PFSK-1 (cell line): ENCODE data around the gene RPS10.

ENCODE experiments used
- FOXP2 ChIP-seq: optimal IDR thresholded peaks from 2 replicates; pipeline ENCODE3; 2011; ENCODE audit warnings: borderline replicate concordance, control low read depth, inconsistent platforms; ENCODE audit not compliant: insufficient read depth; ENCODE audit errors: extremely low read length, extremely low read depth
- POLR2AphosphoS5 ChIP-seq: IDR thresholded peaks from 2 replicates; pipeline ENCODE4 v1.6.1; 2012; ENCODE audit warnings: low read depth, mild to moderate bottlenecking, control low read depth, low read length, moderate library complexity
- REST ChIP-seq, 2 experiments: IDR thresholded peaks; 2 replicates each; pipeline versions ENCODE4 v1.6.1 to v1.8.0; 2011 to 2012; ENCODE audit warnings: low read depth in 2 of 2, low read length in 2 of 2, control low read depth in 1 of 2, inconsistent platforms in 1 of 2, mild to moderate bottlenecking in 1 of 2, moderate library complexity in 1 of 2; ENCODE audit not compliant: insufficient read depth in 1 of 2
- SIN3A ChIP-seq: IDR thresholded peaks from 2 replicates; pipeline ENCODE4 v1.6.1; 2012; ENCODE audit warnings: mild to moderate bottlenecking, low read length, moderate library complexity, borderline replicate concordance; ENCODE audit not compliant: insufficient read depth
- TAF1 ChIP-seq: IDR thresholded peaks from 2 replicates; pipeline ENCODE4 v1.6.1; 2012; ENCODE audit warnings: low read length, control low read depth, borderline replicate concordance; ENCODE audit not compliant: insufficient read depth

Gene RPS10

GRCh38 chr6:34391473-34391785, 34.4 kb downstream of the RPS10 start:
- TF ChIP-seq FOXP2 (no peak), TAF1 (no peak), POLR2AphosphoS5 (no peak), SIN3A (no peak), REST (IDR thresholded peaks at IDR 0.05; ENCODE audit: insufficient read depth in 1 of 2, low read depth in 2 of 2, low read length in 2 of 2) (no peak)

DNA sequence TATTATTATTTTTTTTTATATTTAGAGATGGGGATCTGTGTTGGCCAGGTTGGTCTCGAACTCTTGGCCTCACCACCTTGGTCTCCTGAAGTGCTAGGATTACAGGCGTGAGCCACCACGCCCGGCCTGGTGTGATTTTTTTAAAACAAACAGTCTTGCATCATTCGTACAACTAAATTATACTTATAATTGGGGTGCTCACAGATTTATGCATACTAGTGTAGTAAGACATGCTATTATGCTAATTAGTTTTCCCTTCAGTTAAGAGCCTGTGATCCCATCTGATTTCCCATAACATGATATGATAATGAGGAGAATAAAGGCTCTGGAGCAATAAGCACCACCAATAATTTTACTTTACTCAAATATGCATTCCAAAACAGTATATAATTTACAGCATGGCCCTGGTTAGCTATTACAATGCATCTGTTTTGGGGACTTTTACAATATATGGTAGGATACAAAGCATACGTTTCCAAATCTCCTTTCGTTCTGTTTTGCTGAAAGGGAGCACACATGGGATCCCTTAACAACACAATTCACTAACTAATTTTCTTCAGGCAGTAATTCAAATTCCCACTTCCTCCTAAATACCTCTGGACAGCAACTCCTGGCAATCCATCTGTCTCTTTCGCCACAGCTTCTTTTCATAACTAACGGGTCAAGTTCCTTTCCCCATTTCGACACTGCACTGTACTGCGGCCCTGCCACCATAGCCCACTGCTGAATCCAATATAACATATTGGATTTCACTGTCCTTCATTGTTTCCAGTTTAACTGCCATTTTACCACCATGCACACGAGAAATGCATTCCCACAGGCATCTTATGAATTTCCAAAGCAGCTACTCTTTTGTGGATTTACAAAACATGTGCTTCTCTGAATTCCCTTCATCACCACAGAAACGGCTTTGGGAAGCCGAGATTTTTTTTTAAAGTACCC, 35.1 kb downstream of the RPS10 start:
- TF ChIP-seq TAF1: 0 out of 2 replicates have a peak, but pooled peaks have one; percentile 66
- peak; percentile 87; the same call in 1 of the 2 replicates for TF ChIP-seq SIN3A
- peak; percentile 39 to 87; a peak in 3 of 4 replicates for TF ChIP-seq REST (IDR thresholded peaks at IDR 0.05; ENCODE audit: insufficient read depth in 1 of 2, low read depth in 2 of 2, low read length in 2 of 2)
- TF ChIP-seq FOXP2: no peak
- TF ChIP-seq POLR2AphosphoS5: peak; percentile 28; the same call in 1 of the 2 replicates

DNA sequence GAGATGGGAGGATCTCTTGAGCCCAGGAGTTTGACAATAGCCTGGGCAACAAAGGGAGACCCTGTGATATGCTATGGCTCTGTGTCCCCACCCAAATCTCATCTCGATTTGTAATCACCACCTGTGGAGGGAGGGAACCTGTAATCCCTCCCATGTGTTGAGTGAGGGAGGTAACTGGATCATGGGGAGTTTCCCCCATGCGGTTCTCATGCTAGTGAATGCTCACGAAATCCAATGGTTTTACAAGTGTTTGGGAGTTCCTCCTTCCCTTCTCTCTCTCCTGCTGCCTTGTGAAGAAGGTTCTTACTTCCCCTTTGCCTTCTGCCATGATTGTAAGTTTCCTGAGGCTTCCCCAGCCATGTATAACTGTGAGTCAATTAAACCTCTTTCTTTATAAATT, 36.8 kb downstream of the RPS10 start:
- no peak for TF ChIP-seq REST (IDR thresholded peaks at IDR 0.05; ENCODE audit: insufficient read depth in 1 of 2, low read depth in 2 of 2, low read length in 2 of 2)
- no peak for TF ChIP-seq POLR2AphosphoS5
- TF ChIP-seq FOXP2: no peak
- no peak for TF ChIP-seq TAF1
- TF ChIP-seq SIN3A: no peak

DNA sequence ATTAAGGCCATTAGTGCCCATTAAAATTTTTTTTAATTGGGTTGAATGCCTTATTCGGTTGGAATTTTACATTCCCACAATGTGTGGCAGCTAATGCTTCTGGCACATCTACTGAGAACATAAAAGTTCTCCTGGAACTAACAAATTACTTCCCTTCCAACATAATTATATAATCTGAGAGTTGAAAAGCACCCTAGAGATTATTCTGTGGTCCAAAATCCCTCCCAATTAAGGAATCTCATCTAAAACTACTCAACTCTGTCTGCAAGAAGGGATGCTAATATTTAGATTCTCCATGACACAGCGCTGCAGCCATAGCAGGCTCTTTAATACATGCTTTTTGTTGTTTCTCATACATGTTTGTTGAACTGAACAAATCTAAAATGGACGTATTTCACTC, 37.4 kb downstream of the RPS10 start:
- no peak for TF ChIP-seq TAF1
- TF ChIP-seq FOXP2: no peak
- no peak for TF ChIP-seq REST (IDR thresholded peaks at IDR 0.05; ENCODE audit: insufficient read depth in 1 of 2, low read depth in 2 of 2, low read length in 2 of 2)
- TF ChIP-seq POLR2AphosphoS5: no peak
- no peak for TF ChIP-seq SIN3A
